CD4-positive, alpha-beta memory T cell (primary cell): ENCODE measurements around the gene ZMYND10. TPM values are rescaled to one million over a fixed set of nuclear protein-coding genes. Genes with fewer than 3 reads are reported as not detected.

Source experiments
- CTCF ChIA-PET: fragments of 350-600 bp; sonication (Branson Sonifier 250); formaldehyde crosslinking; loops from one replicate; lab custom pipeline; 2021; ENCODE audit warnings: inconsistent platforms; ENCODE audit not compliant: partially characterized antibody; lab: Charles Lee
- POLR2A ChIA-PET: fragments of 350-600 bp; sonication (Branson Sonifier 250); formaldehyde crosslinking; loops from one replicate; lab custom pipeline; 2021; ENCODE audit not compliant: partially characterized antibody; lab: Charles Lee
- DNase-seq, 5 donors: peaks; one replicate each; pipeline versions ENCODE4 v3.0.0 to v3.0.0-alpha.2; 2020 to 2022; ENCODE audit warnings: mixed read lengths in 1 of 5
- H3K27ac ChIP-seq: one replicate; pipeline ENCODE4 v1.7.0; 2013; ENCODE audit warnings: low read depth, low read length
- H3K27me3 ChIP-seq: 2 replicates; pipeline ENCODE4 v1.7.0; 2013; ENCODE audit warnings: mild to moderate bottlenecking, low read length, moderate library complexity; ENCODE audit not compliant: insufficient read depth
- H3K36me3 ChIP-seq: 2 replicates; pipeline ENCODE4 v1.7.0; 2013; ENCODE audit warnings: mild to moderate bottlenecking, low read length, moderate library complexity; ENCODE audit not compliant: insufficient read depth
- H3K4me1 ChIP-seq: 2 replicates; pipeline ENCODE4 v1.7.0; 2013; ENCODE audit warnings: mild to moderate bottlenecking, low read length, moderate library complexity; ENCODE audit not compliant: insufficient read depth
- H3K4me3 ChIP-seq, 2 donors: one replicate each; pipeline ENCODE4 v1.7.0; 2013; ENCODE audit warnings: low read length in 2 of 2, mild to moderate bottlenecking in 1 of 2
- H3K9me3 ChIP-seq, 2 donors: one replicate each; pipeline ENCODE4 v1.7.0; 2013; ENCODE audit warnings: low read length in 2 of 2, control low read depth in 1 of 2; ENCODE audit not compliant: control insufficient read depth in 1 of 2
- H3K27ac Mint-ChIP-seq, 7 donors: one replicate each; pipeline ENCODE4 v1.8.0; 2020 to 2021; ENCODE audit warnings: mixed read lengths in 7 of 7, mild to moderate bottlenecking in 6 of 7, inconsistent platforms in 3 of 7, moderate library complexity in 3 of 7
- H3K27me3 Mint-ChIP-seq, 2 donors: one replicate each; pipeline ENCODE4 v1.8.0; 2020 to 2021; ENCODE audit warnings: mixed read lengths in 2 of 2
- H3K36me3 Mint-ChIP-seq, 2 donors: one replicate each; pipeline ENCODE4 v1.8.0; 2020 to 2021; ENCODE audit warnings: mixed read lengths in 2 of 2, inconsistent platforms in 1 of 2, mild to moderate bottlenecking in 1 of 2
- H3K4me1 Mint-ChIP-seq, 4 donors: one replicate each; pipeline ENCODE4 v1.8.0; 2020 to 2021; ENCODE audit warnings: mixed read lengths in 4 of 4, mild to moderate bottlenecking in 1 of 4
- H3K4me3 Mint-ChIP-seq, 8 donors: one replicate each; pipeline ENCODE4 v1.8.0; 2020 to 2021; ENCODE audit warnings: mixed read lengths in 8 of 8, mild to moderate bottlenecking in 7 of 8, moderate library complexity in 6 of 8, inconsistent platforms in 3 of 8
- H3K9me3 Mint-ChIP-seq, 8 donors: one replicate each; pipeline ENCODE4 v1.8.0; 2020 to 2021; ENCODE audit warnings: mixed read lengths in 8 of 8, mild to moderate bottlenecking in 5 of 8, inconsistent platforms in 3 of 8, moderate library complexity in 1 of 8
- intact Hi-C: fragments of 100-400 bp; cut with micrococcal nuclease; formaldehyde crosslinking; loops from one replicate; pipeline ENCODE4 v1.15.1; 2023
- polyA plus RNA-seq, 2 donors: library from polyadenylated mRNA; unstranded; fragments of 300-500 nt; fragmentation: Illumina TruSeq; gene quantifications; one replicate each; pipeline ENCODE4 v1.2.3, GENCODE V29; 2021
- total RNA-seq, 2 experiments: library from RNA; stranded (reverse); gene quantifications; one replicate each; pipeline ENCODE4 v1.2.3, GENCODE V29; 2021

The ZMYND10 gene
- total and polyA plus RNA-seq, 4 experiments from 2014 or later, result 3.7 to 4.2 TPM; not detected in 2

- Mint-ChIP-seq H3K27ac (peak overlapping the region in 1 of 7 donors; percentile 77), H3K4me3 (no peak overlapping the region), H3K9me3 (no peaks in the 10 kb centered on the region), H3K4me1 (peaks cover 7 to 28% (median 16%) of the 10 kb centered on the region in 4 donors), H3K27me3 (no peaks in the 10 kb centered on the region), H3K36me3 (no peaks in the 10 kb centered on the region)
- no peaks in the 10 kb centered on the region for H3K36me3 ChIP-seq
- CTCF ChIA-PET, result interaction anchor here (0.6 kb wide), 1 partner anchor 175 kb away, joined by 3 read pairs; no protein-coding TSS in a partner anchor
- H3K9me3 ChIP-seq, result no peaks in the 10 kb centered on the region
- H3K4me1 ChIP-seq, result peaks cover 20% of the 10 kb centered on the region
- H3K27me3 ChIP-seq, result no peaks in the 10 kb centered on the region
- no peak overlapping the region for H3K27ac ChIP-seq
- POLR2A ChIA-PET, result interaction anchor here (0.5 kb wide), 1 partner anchor 136 kb away, joined by 3 read pairs; no protein-coding TSS in a partner anchor
- no peak for DNase-seq
- intact Hi-C loops, result no loop called here
- no peak overlapping the region for H3K4me3 ChIP-seq
Measured at GRCh38 chr3:50370594-50370993, 25.1 kb upstream of the ZMYND10 start.

DNA sequence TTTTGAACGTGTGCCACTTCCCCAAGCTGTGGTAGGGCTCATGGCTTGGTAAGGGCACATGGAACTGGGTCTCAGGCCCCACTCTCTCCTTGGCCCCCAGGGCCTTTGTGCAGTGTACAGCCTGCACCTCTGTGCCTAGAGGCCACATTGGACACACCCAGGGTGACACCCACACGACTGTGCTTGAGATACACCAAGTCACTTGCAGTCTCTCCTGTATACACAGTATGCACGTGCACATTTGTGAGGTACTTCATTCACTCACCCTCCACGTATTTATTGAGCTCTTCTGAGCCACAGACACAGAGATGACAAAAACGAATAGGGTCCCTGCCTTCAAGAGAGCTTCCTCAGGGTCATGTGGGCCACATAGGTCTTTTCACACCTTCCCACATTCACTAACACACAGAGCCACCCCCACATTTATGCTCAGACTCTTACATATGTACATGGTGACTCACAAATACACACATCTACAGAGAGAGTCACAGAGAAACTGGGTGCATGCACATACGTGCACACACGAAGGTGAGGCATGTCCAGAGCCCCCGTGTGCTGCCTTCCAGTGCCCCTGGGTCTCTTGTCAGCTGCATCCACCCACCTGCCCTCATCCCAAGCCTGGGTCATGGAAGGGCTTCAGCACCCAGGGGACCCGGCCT, 23.6 kb upstream of the ZMYND10 start:
- intact Hi-C loops, result loop anchor here (5.0 kb wide), 2 partner anchors 198 to 243 kb away; partner anchors contain the start of genes C3orf18, CISH and HEMK1
- ChIA-PET CTCF (no interaction called here), POLR2A (no interaction called here)
- H3K27me3 ChIP-seq, result no peaks in the 10 kb centered on the region
- Mint-ChIP-seq H3K4me3 (peak overlapping the region in 1 of 8 donors; percentile 39), H3K9me3 (no peaks in the 10 kb centered on the region), H3K4me1 (peaks cover 7 to 35% (median 18%) of the 10 kb centered on the region in 4 donors), H3K36me3 (no peaks in the 10 kb centered on the region), H3K27ac (peak overlapping the region in 3 of 7 donors; percentile 15 to 57 (median 43)), H3K27me3 (peaks cover 0 to 1% of the 10 kb centered on the region in 2 donors)
- no peak overlapping the region for H3K27ac ChIP-seq
- no peaks in the 10 kb centered on the region for H3K36me3 ChIP-seq
- H3K4me1 ChIP-seq, result peaks cover 27% of the 10 kb centered on the region
- H3K9me3 ChIP-seq, result no peaks in the 10 kb centered on the region
- no peak for DNase-seq
- no peak overlapping the region for H3K4me3 ChIP-seq

- Histone ChIP-seq H3K4me3 (peak overlapping the region; percentile 73 to 100), H3K36me3 (no peaks in the 10 kb centered on the region), H3K9me3 (no peaks in the 10 kb centered on the region), H3K27ac (peak overlapping the region; percentile 87), H3K27me3 (no peaks in the 10 kb centered on the region), H3K4me1 (peaks cover 30% of the 10 kb centered on the region)
- ChIA-PET CTCF (interaction anchor here (0.9 to 1.8 kb wide), 6 partner anchors 16 to 182 kb away, joined by 3 to 13 read pairs (median 4); partner anchors contain the start of genes CYB561D2, NPRL2 and ZMYND10), POLR2A (interaction anchor here (0.8 to 11.5 kb wide), 15 partner anchors 9 to 251 kb away, joined by 3 to 153 read pairs (median 5); partner anchors contain the start of genes C3orf18, CISH, CYB561D2 and HEMK1)
- Mint-ChIP-seq H3K27ac (peak overlapping the region; percentile 91 to 97 (median 95)), H3K4me1 (peaks cover 4 to 35% (median 18%) of the 10 kb centered on the region in 4 donors), H3K27me3 (peaks cover 0 to 1% of the 10 kb centered on the region in 2 donors), H3K4me3 (peak overlapping the region; percentile 86 to 94 (median 90)), H3K36me3 (no peaks in the 10 kb centered on the region), H3K9me3 (no peaks in the 10 kb centered on the region)
- intact Hi-C loops, result loop anchor here (2.0 to 5.0 kb wide), 4 partner anchors 15 to 246 kb away; partner anchors contain the start of genes C3orf18, CISH, CYB561D2 and HEMK1
- DNase-seq, result no peak
Measured at GRCh38 chr3:50365842-50366220, 20.3 kb upstream of the ZMYND10 start.

GRCh38 chr3:50365080-50365841, 19.7 kb upstream of the ZMYND10 start:
- DNase-seq, result peak; percentile 92 to 97 (median 95)
- Mint-ChIP-seq H3K27me3 (peaks cover 0 to 1% of the 10 kb centered on the region in 2 donors), H3K27ac (peak overlapping the region; percentile 91 to 97 (median 95)), H3K9me3 (no peaks in the 10 kb centered on the region), H3K36me3 (no peaks in the 10 kb centered on the region), H3K4me1 (peaks cover 4 to 35% (median 18%) of the 10 kb centered on the region in 4 donors), H3K4me3 (peak overlapping the region; percentile 86 to 94 (median 90))
- POLR2A ChIA-PET, result interaction anchor here (0.6 to 11.5 kb wide), 17 partner anchors 8 to 1135 kb away, joined by 3 to 153 read pairs (median 4); partner anchors contain the start of genes C3orf18, CISH, CYB561D2 and DCAF1
- peaks cover 30% of the 10 kb centered on the region for H3K4me1 ChIP-seq
- H3K27me3 ChIP-seq, result no peaks in the 10 kb centered on the region
- H3K27ac ChIP-seq, result peak overlapping the region; percentile 87
- CTCF ChIA-PET, result interaction anchor here (0.9 to 1.8 kb wide), 6 partner anchors 15 to 183 kb away, joined by 3 to 13 read pairs (median 4); partner anchors contain the start of genes CYB561D2, NPRL2 and ZMYND10
- intact Hi-C loops, result loop anchor here (2.0 to 5.0 kb wide), 3 partner anchors 14 to 247 kb away; partner anchors contain the start of genes C3orf18, CISH, CYB561D2 and HEMK1
- H3K36me3 ChIP-seq, result no peaks in the 10 kb centered on the region
- H3K4me3 ChIP-seq, result peak overlapping the region; percentile 73 to 100
- H3K9me3 ChIP-seq, result no peaks in the 10 kb centered on the region

- Histone ChIP-seq H3K27ac (peak overlapping the region; percentile 29), H3K27me3 (no peaks in the 10 kb centered on the region), H3K36me3 (no peaks in the 10 kb centered on the region), H3K4me1 (peaks cover 34% of the 10 kb centered on the region), H3K9me3 (no peaks in the 10 kb centered on the region), H3K4me3 (peak overlapping the region in 1 of 2 donors; percentile 100)
- peaks cover 0 to 1% of the 10 kb centered on the region in 2 donors for H3K27me3 Mint-ChIP-seq
- no peaks in the 10 kb centered on the region for H3K9me3 Mint-ChIP-seq
- DNase-seq, result no peak
- H3K4me1 Mint-ChIP-seq, result peaks cover 9 to 38% (median 21%) of the 10 kb centered on the region in 4 donors
- peak overlapping the region; percentile 46 to 94 (median 90) for H3K4me3 Mint-ChIP-seq
- intact Hi-C loops, result loop anchor here (2.0 to 5.0 kb wide), 3 partner anchors 14 to 248 kb away; partner anchors contain the start of genes C3orf18, CISH, CYB561D2 and HEMK1
- H3K27ac Mint-ChIP-seq, result peak overlapping the region in 1 of 7 donors; percentile 91
- POLR2A ChIA-PET, result interaction anchor here (0.6 to 11.5 kb wide), 13 partner anchors 8 to 1135 kb away, joined by 3 to 153 read pairs (median 6); partner anchors contain the start of genes C3orf18, CYB561D2, DCAF1 and HEMK1
- H3K36me3 Mint-ChIP-seq, result no peaks in the 10 kb centered on the region
- CTCF ChIA-PET, result interaction anchor here (0.9 to 1.8 kb wide), 4 partner anchors 14 to 178 kb away, joined by 3 to 13 read pairs (median 8); partner anchors contain the start of genes CYB561D2, NPRL2 and ZMYND10
Measured at GRCh38 chr3:50364573-50365079, 19.1 kb upstream of the ZMYND10 start.

GRCh38 chr3:50359760-50360110, 14.2 kb upstream of the ZMYND10 start:
- H3K36me3 ChIP-seq, result peaks cover 20% of the 10 kb centered on the region
- Mint-ChIP-seq H3K36me3 (peaks cover 0 to 30% of the 10 kb centered on the region in 2 donors), H3K27ac (peak overlapping the region; percentile 96 to 98 (median 98)), H3K4me1 (peaks cover 26 to 49% (median 38%) of the 10 kb centered on the region in 4 donors), H3K4me3 (peak overlapping the region; percentile 95 to 100 (median 98)), H3K27me3 (no peaks in the 10 kb centered on the region), H3K9me3 (no peaks in the 10 kb centered on the region)
- DNase-seq, result no peak
- intact Hi-C loops, result loop anchor here (1.0 kb wide), 4 partner anchors 8 to 67 kb away; partner anchors contain the start of genes HYAL3, IFRD2, NAA80 and TUSC2
- H3K4me1 ChIP-seq, result peaks cover 50% of the 10 kb centered on the region
- POLR2A ChIA-PET, result interaction anchor here (0.8 to 23.7 kb wide), 5 partner anchors 11 to 61 kb away, joined by 3 to 595 read pairs (median 4); partner anchors contain the start of genes CYB561D2, HYAL3, NAA80 and NPRL2
- no peaks in the 10 kb centered on the region for H3K9me3 ChIP-seq
- H3K4me3 ChIP-seq, result peak overlapping the region in 1 of 2 donors; percentile 46
- CTCF ChIA-PET, result interaction anchor here (1.0 kb wide), 1 partner anchor 13 kb away, joined by 3 read pairs; no protein-coding TSS in a partner anchor
- H3K27me3 ChIP-seq, result no peaks in the 10 kb centered on the region
- H3K27ac ChIP-seq, result peak overlapping the region; percentile 97
